IMR-90 (cell line): Measurements from ENCODE around the gene CHM. TPM values are rescaled to one million over a fixed set of nuclear protein-coding genes. Genes with fewer than 3 reads are reported as not detected.

ENCODE experiments used
- ATAC-seq: fragments of 200-7000 bp; cut with Tn5 transposase; 2 replicates; pipeline ENCODE4 v1.9.1; 2020; ENCODE audit warnings: low read depth, mild to moderate bottlenecking, moderate library complexity
- BruUV-seq: library from RNA; stranded (reverse); fragments of 400-500 nt; replicated peaks from 2 replicates; lab custom pipeline; 2021; lab: Mats Ljungman, UMichigan
- CTCF ChIA-PET: fragments of 300-600 bp; formaldehyde crosslinking; extraction: SDS; loops from one replicate; lab custom pipeline; 2021; ENCODE audit warnings: antibody characterized with exemption; lab: Yijun Ruan, JAX
- POLR2A ChIA-PET: fragments of 300-600 bp; sonication (Branson Sonifier 250); formaldehyde crosslinking; loops from one replicate; lab custom pipeline; 2022; ENCODE audit warnings: antibody characterized with exemption; ENCODE audit not compliant: unreplicated experiment; lab: Charles Lee
- DNase-seq: peaks from one replicate; pipeline ENCODE4 v3.0.0; 2013
- H2AFZ ChIP-seq: replicated peaks from 2 replicates; pipeline ENCODE3; 2013; ENCODE audit warnings: low read length, mild to moderate bottlenecking; ENCODE audit not compliant: poor library complexity
- H2AK5ac ChIP-seq: 2 replicates; pipeline ENCODE4 v1.6.1; 2013; ENCODE audit warnings: low read depth, low read length, inconsistent platforms
- H2AK9ac ChIP-seq: replicated peaks from 2 replicates; pipeline ENCODE3; 2013; ENCODE audit warnings: mild to moderate bottlenecking, low read depth, low read length, moderate library complexity; ENCODE audit not compliant: poor library complexity
- H2BK120ac ChIP-seq: 2 replicates; pipeline ENCODE4 v1.6.1; 2013; ENCODE audit warnings: low read depth, low read length, inconsistent platforms
- H2BK15ac ChIP-seq: 3 replicates; pipeline ENCODE4 v1.6.1; 2013; ENCODE audit warnings: low read depth, low read length, inconsistent platforms
- H2BK20ac ChIP-seq: 2 replicates; pipeline ENCODE4 v1.6.1; 2013; ENCODE audit warnings: low read depth, mild to moderate bottlenecking, inconsistent platforms, low read length, moderate library complexity
- H2BK5ac ChIP-seq: 2 replicates; pipeline ENCODE4 v1.6.1; 2013; ENCODE audit warnings: mild to moderate bottlenecking, low read depth, low read length, inconsistent platforms; ENCODE audit not compliant: poor library complexity, severe bottlenecking
- H3K14ac ChIP-seq: replicated peaks from 2 replicates; pipeline ENCODE4 v1.6.1; 2013; ENCODE audit warnings: low read depth, low read length, inconsistent platforms
- H3K18ac ChIP-seq: 2 replicates; pipeline ENCODE4 v1.6.1; 2013; ENCODE audit warnings: low read depth, low read length, control low read depth
- H3K23ac ChIP-seq: 2 replicates; pipeline ENCODE4 v1.6.1; 2013; ENCODE audit warnings: low read depth, low read length, inconsistent platforms
- H3K27ac ChIP-seq: 2 replicates; pipeline ENCODE4 v1.5.1; 2013; ENCODE audit warnings: mild to moderate bottlenecking, control low read depth, low read length; ENCODE audit not compliant: insufficient read depth
- H3K27me3 ChIP-seq: 2 replicates; pipeline ENCODE4 v1.6.1; 2013; ENCODE audit warnings: low read length; ENCODE audit not compliant: control insufficient read depth, insufficient read depth
- H3K36me3 ChIP-seq: 2 replicates; pipeline ENCODE4 v1.6.1; 2013; ENCODE audit warnings: low read length, mixed read lengths; ENCODE audit not compliant: control insufficient read depth, insufficient read depth
- H3K4ac ChIP-seq: 2 replicates; pipeline ENCODE4 v1.6.1; 2013; ENCODE audit warnings: low read depth, low read length, inconsistent platforms
- H3K4me1 ChIP-seq: 2 replicates; pipeline ENCODE4 v1.6.1; 2013; ENCODE audit warnings: low read length, mixed read lengths; ENCODE audit not compliant: control insufficient read depth, insufficient read depth
- H3K4me2 ChIP-seq: 2 replicates; pipeline ENCODE4 v1.6.1; 2013; ENCODE audit warnings: low read depth, mild to moderate bottlenecking, control low read depth, low read length, moderate library complexity
- H3K4me3 ChIP-seq: 2 replicates; pipeline ENCODE4 v1.5.1; 2013; ENCODE audit warnings: low read depth, mild to moderate bottlenecking, control low read depth, low read length, moderate library complexity; ENCODE audit not compliant: insufficient read depth
- H3K56ac ChIP-seq: 2 replicates; pipeline ENCODE4 v1.6.1; 2013; ENCODE audit warnings: low read length, inconsistent platforms; ENCODE audit not compliant: insufficient read depth; ENCODE audit errors: extremely low read depth
- H3K79me1 ChIP-seq, 2 experiments: 2 replicates each; pipeline ENCODE4 v1.6.1; 2013; ENCODE audit warnings: low read length in 2 of 2, inconsistent platforms in 1 of 2, low read depth in 1 of 2
- H3K9ac ChIP-seq: 2 replicates; pipeline ENCODE4 v1.6.1; 2013; ENCODE audit warnings: low read depth, low read length, control low read depth
- H3K9me1 ChIP-seq: 2 replicates; pipeline ENCODE4 v1.6.1; 2013; ENCODE audit warnings: low read length, inconsistent platforms; ENCODE audit not compliant: insufficient read depth
- H3K9me3 ChIP-seq: 2 replicates; pipeline ENCODE4 v1.6.1; 2013; ENCODE audit warnings: low read length; ENCODE audit not compliant: control insufficient read depth, insufficient read depth
- H4K20me1 ChIP-seq: 2 replicates; pipeline ENCODE4 v1.6.1; 2013; ENCODE audit warnings: low read length, inconsistent platforms; ENCODE audit not compliant: insufficient read depth
- H4K5ac ChIP-seq: 2 replicates; pipeline ENCODE4 v1.6.1; 2013; ENCODE audit warnings: mild to moderate bottlenecking, low read depth, low read length, control low read depth
- H4K8ac ChIP-seq, 2 experiments: 2 replicates each; pipeline ENCODE4 v1.6.1; 2013; ENCODE audit warnings: low read depth in 2 of 2, low read length in 2 of 2, control low read depth in 1 of 2, inconsistent platforms in 1 of 2
- H4K91ac ChIP-seq: 2 replicates; pipeline ENCODE4 v1.6.1; 2013; ENCODE audit warnings: low read depth, low read length, inconsistent platforms; ENCODE audit not compliant: insufficient read depth
- CEBPB ChIP-seq: IDR thresholded peaks from 2 replicates; pipeline ENCODE4 v1.6.1; 2012; ENCODE audit warnings: low read depth, low read length, improper control_type of control experiment
- CHD1 ChIP-seq: IDR thresholded peaks from 2 replicates; pipeline ENCODE4 v1.6.1; 2012; ENCODE audit warnings: low read depth, low read length, improper control_type of control experiment
- FOS ChIP-seq: fragments of 150-350 bp; IDR thresholded peaks from 2 replicates; pipeline ENCODE4 v1.6.1; 2016; ENCODE audit warnings: low read depth, low read length
- NFE2L2 ChIP-seq: fragments of 150-350 bp; IDR thresholded peaks from 2 replicates; pipeline ENCODE4 v1.6.1; 2016; ENCODE audit warnings: low read depth, mild to moderate bottlenecking, low read length
- RAD21 ChIP-seq: IDR thresholded peaks from 2 replicates; pipeline ENCODE4 v1.6.1; 2012; ENCODE audit warnings: low read length, improper control_type of control experiment
- RCOR1 ChIP-seq: IDR thresholded peaks from 2 replicates; pipeline ENCODE4 v1.6.1; 2012; ENCODE audit warnings: mild to moderate bottlenecking, low read length, improper control_type of control experiment; ENCODE audit not compliant: insufficient replicate concordance
- WGBS, 2 experiments: methylation state at CpG; one replicate each; pipeline versions ENCODE4 v1.1.5 to v1.1.7; 2013; ENCODE audit warnings: missing lambda C conversion rate in 2 of 2; ENCODE audit not compliant: insufficient read length in 1 of 2; ENCODE audit errors: extremely low coverage in 2 of 2; 5-methylcytosine and 5-hydroxymethylcytosine counted together
- dilution Hi-C: fragments of 300-500 bp; cut with HindIII; formaldehyde crosslinking; loops from one replicate; pipeline ENCODE4 v1.14.3; 2018; ENCODE audit warnings: low sequenced_read_pairs; ENCODE audit not compliant: unreplicated experiment
- in situ Hi-C: fragments of 300-500 bp; cut with MboI; formaldehyde crosslinking; loops from 3 replicates; pipeline ENCODE4 v1.14.3; 2019; ENCODE audit warnings: low sequenced_read_pairs, inconsistent platforms, mixed read lengths
- intact Hi-C: fragments of 100-400 bp; cut with micrococcal nuclease; formaldehyde crosslinking; loops from 2 replicates; pipeline ENCODE4 v1.10.0; 2022
- polyA plus RNA-seq, 3 experiments: library from polyadenylated mRNA; depleted of rRNA; stranded (reverse); fragments of >200 nt; gene quantifications; 2 replicates each; pipeline ENCODE4 v1.2.3, GENCODE V29; 2012; ENCODE audit warnings: low replicate concordance in 1 of 3
- total RNA-seq: library from RNA; depleted of rRNA; stranded (reverse); fragments of >200 nt; gene quantifications from 2 replicates; pipeline ENCODE4 v1.2.3, GENCODE V29; 2012
- TF ChIP-seq, protein P1 (sequence below): fragments of 150-350 bp; IDR thresholded peaks from 2 replicates; pipeline ENCODE4 v1.6.1; 2017; ENCODE audit warnings: mild to moderate bottlenecking, antibody characterized with exemption, low read length, low read depth
- TF ChIP-seq, protein P2 (sequence below): conservative IDR thresholded peaks from 2 replicates; pipeline ENCODE4 v1.5.1; 2012; ENCODE audit warnings: mild to moderate bottlenecking, low read depth, low read length, improper control_type of control experiment

The CHM gene
- total and polyA plus RNA-seq, 2 of the 4 experiments (the other 2 are of a cell fraction) = 11.9 to 21.7 TPM

DNA sequence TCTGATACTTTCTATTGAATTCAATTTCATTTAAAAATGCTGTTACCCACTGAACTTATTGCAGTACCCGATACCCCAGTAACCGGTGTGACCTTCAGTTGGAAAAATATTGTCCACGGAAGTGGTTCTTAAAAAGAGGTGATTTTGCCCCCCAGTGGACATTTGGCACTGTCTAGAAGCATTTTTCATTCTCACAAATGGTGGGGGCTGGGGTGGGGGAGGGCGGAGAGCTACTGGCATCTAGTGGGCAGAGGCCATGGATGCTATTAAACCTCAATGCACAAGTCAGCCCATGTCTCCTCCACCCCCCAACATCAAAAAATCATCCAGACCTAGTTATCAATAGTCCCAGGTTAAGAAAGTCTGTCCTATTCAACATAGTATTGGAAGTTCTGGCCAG, 19.6 kb upstream of the CHM start:
- no TSS peak for BruUV-seq
- no peak overlapping the region for H3K4me2 ChIP-seq
- no peaks in the 10 kb centered on the region for H3K4me1 ChIP-seq
- no CpG with 5 or more reads among the region's 4 CpGs for WGBS, 2 experiments
- no peaks in the 10 kb centered on the region for H3K36me3 ChIP-seq
- dilution Hi-C loops = no loop called here
- no peak overlapping the region for H2AFZ ChIP-seq
- ATAC-seq (no peak), DNase-seq (no peak)
- H4K5ac ChIP-seq = no peak overlapping the region
- no peaks in the 10 kb centered on the region for H3K9me1 ChIP-seq
- H3K23ac ChIP-seq = no peak overlapping the region
- no peaks in the 10 kb centered on the region for H3K79me1 ChIP-seq
- no peak overlapping the region for H2BK5ac ChIP-seq
- H3K4me3 ChIP-seq = no peak overlapping the region
- no peak overlapping the region for H2BK120ac ChIP-seq
- in situ Hi-C loops = no loop called here
- H2BK15ac ChIP-seq = no peak overlapping the region
- no peak overlapping the region for H4K8ac ChIP-seq
- no peak overlapping the region for H2BK20ac ChIP-seq
- no peak overlapping the region for H3K9ac ChIP-seq
- H3K27me3 ChIP-seq = peaks cover 2% of the 10 kb centered on the region; the same call in 1 of the 2 replicates
- H3K9me3 ChIP-seq = no peaks in the 10 kb centered on the region
- H4K91ac ChIP-seq = no peak overlapping the region
- no peak overlapping the region for H2AK9ac ChIP-seq
- no peak overlapping the region for H3K14ac ChIP-seq
- no peak overlapping the region for H2AK5ac ChIP-seq
- CTCF ChIA-PET = no interaction called here
- no peaks in the 10 kb centered on the region for H4K20me1 ChIP-seq
- H3K18ac ChIP-seq = no peak overlapping the region
- TF ChIP-seq RCOR1 (no peak), CHD1 (no peak), NFE2L2 (no peak), RAD21 (no peak), FOS (no peak), CEBPB (no peak)
- TF ChIP-seq, protein P1, sequence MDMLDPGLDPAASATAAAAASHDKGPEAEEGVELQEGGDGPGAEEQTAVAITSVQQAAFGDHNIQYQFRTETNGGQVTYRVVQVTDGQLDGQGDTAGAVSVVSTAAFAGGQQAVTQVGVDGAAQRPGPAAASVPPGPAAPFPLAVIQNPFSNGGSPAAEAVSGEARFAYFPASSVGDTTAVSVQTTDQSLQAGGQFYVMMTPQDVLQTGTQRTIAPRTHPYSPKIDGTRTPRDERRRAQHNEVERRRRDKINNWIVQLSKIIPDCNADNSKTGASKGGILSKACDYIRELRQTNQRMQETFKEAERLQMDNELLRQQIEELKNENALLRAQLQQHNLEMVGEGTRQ = no peak
- TF ChIP-seq, protein P2, sequence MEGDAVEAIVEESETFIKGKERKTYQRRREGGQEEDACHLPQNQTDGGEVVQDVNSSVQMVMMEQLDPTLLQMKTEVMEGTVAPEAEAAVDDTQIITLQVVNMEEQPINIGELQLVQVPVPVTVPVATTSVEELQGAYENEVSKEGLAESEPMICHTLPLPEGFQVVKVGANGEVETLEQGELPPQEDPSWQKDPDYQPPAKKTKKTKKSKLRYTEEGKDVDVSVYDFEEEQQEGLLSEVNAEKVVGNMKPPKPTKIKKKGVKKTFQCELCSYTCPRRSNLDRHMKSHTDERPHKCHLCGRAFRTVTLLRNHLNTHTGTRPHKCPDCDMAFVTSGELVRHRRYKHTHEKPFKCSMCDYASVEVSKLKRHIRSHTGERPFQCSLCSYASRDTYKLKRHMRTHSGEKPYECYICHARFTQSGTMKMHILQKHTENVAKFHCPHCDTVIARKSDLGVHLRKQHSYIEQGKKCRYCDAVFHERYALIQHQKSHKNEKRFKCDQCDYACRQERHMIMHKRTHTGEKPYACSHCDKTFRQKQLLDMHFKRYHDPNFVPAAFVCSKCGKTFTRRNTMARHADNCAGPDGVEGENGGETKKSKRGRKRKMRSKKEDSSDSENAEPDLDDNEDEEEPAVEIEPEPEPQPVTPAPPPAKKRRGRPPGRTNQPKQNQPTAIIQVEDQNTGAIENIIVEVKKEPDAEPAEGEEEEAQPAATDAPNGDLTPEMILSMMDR = no peak
- no peak overlapping the region for H3K56ac ChIP-seq
- POLR2A ChIA-PET = no interaction called here
- H3K4ac ChIP-seq = no peak overlapping the region
- intact Hi-C loops = no loop called here
- no peak overlapping the region for H3K27ac ChIP-seq
